Measurements from ENCODE around the gene PTEN.

PTEN gene

DNA sequence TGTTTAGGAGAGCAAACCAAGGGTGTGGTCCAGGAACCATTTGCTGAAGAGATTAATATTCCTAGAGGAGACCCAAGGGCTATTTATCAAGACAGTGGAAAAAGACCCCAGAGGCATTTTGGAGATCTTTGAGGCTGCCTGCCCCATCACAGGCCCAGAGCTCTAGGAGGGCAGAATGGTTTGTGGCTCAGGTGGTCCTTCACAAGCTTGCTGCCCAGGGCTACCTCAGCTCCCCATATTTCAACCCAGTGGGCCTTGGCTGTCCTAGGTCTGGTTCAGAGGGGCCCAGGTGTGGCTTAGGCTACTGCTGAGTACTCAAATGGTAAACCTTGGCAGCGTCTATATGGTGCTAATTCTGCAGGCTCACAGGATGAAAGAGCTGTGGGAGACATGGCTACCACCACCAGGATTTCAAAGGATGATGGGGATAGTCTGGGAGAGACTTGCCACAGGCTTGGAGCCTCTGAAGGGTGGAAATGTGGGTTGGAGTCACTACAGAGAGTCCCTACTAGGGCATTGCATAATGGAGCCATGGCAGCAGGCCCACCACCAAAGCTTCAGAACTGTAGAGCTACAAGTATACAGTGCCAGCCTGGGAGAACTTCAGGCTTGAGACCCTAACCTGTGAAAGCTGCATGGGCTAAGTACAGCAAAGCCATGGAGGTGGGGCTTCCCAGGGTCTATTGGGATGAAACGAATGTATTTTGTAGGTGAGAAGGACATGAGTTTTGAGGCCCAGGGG, 24.3 kb downstream of the PTEN start:
- TF ChIP-seq, protein P1, sequence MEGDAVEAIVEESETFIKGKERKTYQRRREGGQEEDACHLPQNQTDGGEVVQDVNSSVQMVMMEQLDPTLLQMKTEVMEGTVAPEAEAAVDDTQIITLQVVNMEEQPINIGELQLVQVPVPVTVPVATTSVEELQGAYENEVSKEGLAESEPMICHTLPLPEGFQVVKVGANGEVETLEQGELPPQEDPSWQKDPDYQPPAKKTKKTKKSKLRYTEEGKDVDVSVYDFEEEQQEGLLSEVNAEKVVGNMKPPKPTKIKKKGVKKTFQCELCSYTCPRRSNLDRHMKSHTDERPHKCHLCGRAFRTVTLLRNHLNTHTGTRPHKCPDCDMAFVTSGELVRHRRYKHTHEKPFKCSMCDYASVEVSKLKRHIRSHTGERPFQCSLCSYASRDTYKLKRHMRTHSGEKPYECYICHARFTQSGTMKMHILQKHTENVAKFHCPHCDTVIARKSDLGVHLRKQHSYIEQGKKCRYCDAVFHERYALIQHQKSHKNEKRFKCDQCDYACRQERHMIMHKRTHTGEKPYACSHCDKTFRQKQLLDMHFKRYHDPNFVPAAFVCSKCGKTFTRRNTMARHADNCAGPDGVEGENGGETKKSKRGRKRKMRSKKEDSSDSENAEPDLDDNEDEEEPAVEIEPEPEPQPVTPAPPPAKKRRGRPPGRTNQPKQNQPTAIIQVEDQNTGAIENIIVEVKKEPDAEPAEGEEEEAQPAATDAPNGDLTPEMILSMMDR (IDR thresholded peaks at IDR 0.05): no peak

- TF ChIP-seq, protein P1 (IDR thresholded peaks at IDR 0.05): no peak
These were observed 32.0 kb downstream of the PTEN start for GRCh38 chr10:87895430-87895829.

GRCh38 chr10:87896216-87896615, 32.8 kb downstream of the PTEN start:
- TF ChIP-seq, protein P1 (IDR thresholded peaks at IDR 0.05): no peak

DNA sequence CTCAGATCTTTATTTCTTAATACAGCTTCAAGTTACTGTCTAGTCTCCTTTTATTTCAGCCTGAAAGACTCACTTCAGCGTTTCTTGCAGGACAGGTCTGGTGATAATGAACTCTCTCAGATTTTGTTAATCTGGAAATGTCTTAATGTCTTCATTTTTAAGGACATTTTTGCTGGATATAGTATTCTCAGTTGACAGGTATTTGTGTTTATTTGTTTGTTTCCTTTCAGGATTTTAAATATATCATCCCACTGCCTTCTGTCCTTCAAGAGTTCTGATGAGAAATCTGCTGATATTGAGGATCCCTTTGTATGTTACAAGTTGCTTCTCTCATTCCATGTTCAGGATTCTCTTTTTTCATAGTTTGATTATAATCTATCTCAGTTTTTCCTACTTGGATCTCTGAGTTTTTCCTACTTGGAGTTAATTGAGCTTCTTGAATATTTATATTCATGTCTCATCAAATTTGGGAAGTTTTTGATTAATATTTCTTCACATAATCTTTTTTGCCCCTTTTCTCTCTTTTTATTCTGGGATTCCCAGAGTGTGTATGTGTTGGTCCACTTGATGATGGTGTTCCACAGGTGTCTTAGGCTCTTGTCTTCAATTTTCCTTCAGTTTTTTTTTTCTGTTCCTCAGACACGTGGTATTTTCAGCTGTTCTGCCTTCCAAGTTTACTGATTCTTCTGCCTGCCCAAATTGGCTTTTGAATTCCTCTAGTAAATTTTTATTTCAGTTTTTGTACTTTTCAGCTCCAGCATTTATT, 49.9 kb downstream of the PTEN start:
- TF ChIP-seq, protein P1 (IDR thresholded peaks at IDR 0.05): no peak

DNA sequence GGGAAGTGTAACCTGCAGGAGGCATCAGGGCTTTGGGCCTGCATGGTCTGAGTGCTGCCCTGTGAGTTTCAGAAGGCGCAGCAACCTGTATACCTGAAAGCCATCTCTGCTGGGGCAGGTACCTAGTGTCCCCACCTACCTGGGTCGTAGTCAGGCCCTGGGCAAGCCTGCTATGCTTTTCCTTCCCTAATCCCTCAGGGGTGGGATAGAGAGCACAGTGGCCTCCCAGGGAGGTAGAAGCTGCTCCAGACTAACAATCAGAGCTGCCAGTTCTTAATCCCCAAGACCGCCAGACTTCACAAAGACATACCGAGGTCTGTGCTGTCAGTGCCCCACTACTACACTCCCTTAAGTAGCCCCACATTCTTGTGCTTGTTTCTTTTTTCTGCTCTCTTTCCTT, 52.0 kb downstream of the PTEN start:
- TF ChIP-seq, protein P1 (IDR thresholded peaks at IDR 0.05): no peak

DNA sequence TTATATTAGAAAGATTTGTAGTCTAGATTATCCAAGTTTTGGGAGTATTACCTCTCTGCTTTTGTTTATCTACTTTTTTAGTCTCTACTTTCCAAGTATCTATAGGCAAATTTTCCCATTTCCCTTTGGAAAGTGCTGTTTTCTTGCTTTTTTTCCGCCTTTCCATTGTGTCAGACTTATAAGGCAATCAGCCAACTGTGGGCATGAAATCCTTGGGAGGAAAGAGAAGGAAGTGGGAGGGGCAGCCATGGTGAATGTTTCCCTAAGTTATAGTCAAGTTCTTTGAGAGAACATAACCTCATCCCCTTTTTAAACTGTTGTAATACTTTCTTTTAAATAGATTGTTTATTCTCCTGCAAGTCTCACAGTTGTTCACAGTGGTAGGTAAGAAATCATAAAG, 52.6 kb downstream of the PTEN start:
- TF ChIP-seq, protein P1 (IDR thresholded peaks at IDR 0.05): no peak

DNA sequence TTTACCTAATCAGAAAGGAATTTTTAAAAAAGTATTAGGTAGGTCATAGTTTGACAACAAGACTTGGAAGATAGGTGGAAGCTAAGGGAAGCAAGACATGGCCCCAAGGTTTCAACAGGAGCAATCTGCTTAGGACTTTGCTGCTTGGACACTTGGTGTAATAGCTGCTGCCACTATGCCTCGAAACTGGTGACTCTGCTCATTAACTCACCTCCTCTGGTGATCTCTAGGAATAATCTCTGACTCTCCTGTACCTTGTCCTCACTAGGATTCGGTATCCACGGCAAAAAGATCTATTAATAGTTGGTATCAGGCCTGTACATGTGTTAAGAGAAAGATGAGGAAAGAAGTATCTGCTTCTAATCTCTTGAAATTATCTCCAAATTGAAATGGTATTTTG, 53.1 kb downstream of the PTEN start:
- TF ChIP-seq, protein P1 (IDR thresholded peaks at IDR 0.05): no peak

Measured in LNCAP (cell line).